CD4-positive, alpha-beta T cell treated with Interleukin-4 for 4 hours (primary cell): Measurements from ENCODE around the gene VSTM1.
A peak's percentile ranks its signal among the peaks of the same experiment; 100 is the strongest.
"Not testable (repeated sequence)": the region's sequence is repeated elsewhere in the genome, so short reads cannot be mapped to it uniquely, and the experiment has no call there.

ENCODE experiments used
- DNase-seq: peaks from one replicate; pipeline ENCODE4 v3.0.0-alpha.2; 2020

Gene VSTM1

GRCh38 chr19:54063350-54064116 lies at the start of gene VSTM1:
VSTM1 (minus strand) TSS chr19:54063897; CDS start chr19:54063777, 120 bp downstream.
- no peak for DNase-seq

GRCh38 chr19:54109651-54110050 lies 46.0 kb upstream of the VSTM1 start:
- no peak for DNase-seq

GRCh38 chr19:54108496-54108895 lies 44.8 kb upstream of the VSTM1 start:
- DNase-seq = no peak

- DNase-seq = no peak
These were observed 44.3 kb upstream of the VSTM1 start for GRCh38 chr19:54107876-54108490.

GRCh38 chr19:54106716-54107115 lies 43.0 kb upstream of the VSTM1 start:
- DNase-seq = no peak

GRCh38 chr19:54105796-54106195 lies 42.1 kb upstream of the VSTM1 start:
- no peak for DNase-seq

- DNase-seq = no peak
These were observed 41.5 kb upstream of the VSTM1 start for GRCh38 chr19:54104998-54105715.

- DNase-seq = peak; percentile 99
These were observed 38.9 kb upstream of the VSTM1 start, which contains the start of gene NDUFA3 for GRCh38 chr19:54102421-54103169. NDUFA3 (plus strand) TSS chr19:54102855; CDS start chr19:54102879, 24 bp downstream.

- peak; percentile 7 for DNase-seq
These were observed 36.9 kb upstream of the VSTM1 start, which contains the start of gene OSCAR for GRCh38 chr19:54100561-54100960. OSCAR (minus strand) TSS chr19:54100803; CDS start chr19:54100792, 11 bp downstream.

GRCh38 chr19:54099903-54100255 lies 36.2 kb upstream of the VSTM1 start:
- DNase-seq = not testable (repeated sequence)

- no peak for DNase-seq
These were observed 35.6 kb upstream of the VSTM1 start for GRCh38 chr19:54099190-54099902.

GRCh38 chr19:54096617-54097106 lies 33.0 kb upstream of the VSTM1 start:
- peak; percentile 46 for DNase-seq

- peak; percentile 36 for DNase-seq
These were observed 32.3 kb upstream of the VSTM1 start for GRCh38 chr19:54095859-54096616.

- no peak for DNase-seq
These were observed 31.6 kb upstream of the VSTM1 start for GRCh38 chr19:54095136-54095858.

GRCh38 chr19:54094426-54095000 lies 30.8 kb upstream of the VSTM1 start:
- DNase-seq = no peak

GRCh38 chr19:54084410-54084809 lies 20.7 kb upstream of the VSTM1 start:
- DNase-seq = no peak

GRCh38 chr19:54081032-54081431 lies 17.3 kb upstream of the VSTM1 start, which contains the start of gene TARM1:
TARM1 (minus strand) TSS chr19:54081365; CDS start chr19:54081340, 25 bp downstream.
- no peak for DNase-seq

GRCh38 chr19:54077334-54077733 lies 13.6 kb upstream of the VSTM1 start:
- no peak for DNase-seq

GRCh38 chr19:54074851-54075250 lies 11.2 kb upstream of the VSTM1 start:
- DNase-seq = no peak

- no peak for DNase-seq
These were observed 10.1 kb upstream of the VSTM1 start for GRCh38 chr19:54073829-54074228.
